ENCODE measurements around the gene TULP1.

- TF ChIP-seq CTCF (conservative IDR thresholded peaks at IDR 0.05; ENCODE audit: low read depth, low read length) (no peak), EZH2 (IDR thresholded peaks at IDR 0.05; ENCODE audit: low read length, unreplicated experiment) (no peak)
These were observed 6.0 kb upstream of the TULP1 start for GRCh38 chr6:35518566-35519312.
